ACC112 (cell line): ENCODE measurements around the gene OSBPL7.

Experiments
- H2AFZ ChIP-seq: fragments of 200-600 bp; sonication (generic); one replicate; pipeline ENCODE4 v1.6.0; 2017; ENCODE audit warnings: antibody characterized with exemption, low read length; ENCODE audit not compliant: unreplicated experiment
- H3K27ac ChIP-seq: fragments of 200-600 bp; sonication (generic); 2 replicates; pipeline ENCODE4 v1.5.1; 2014; ENCODE audit warnings: low read depth, mild to moderate bottlenecking, antibody characterized with exemption, low read length, moderate library complexity
- H3K27me3 ChIP-seq: fragments of 200-600 bp; sonication (generic); 2 replicates; pipeline ENCODE4 v1.6.1; 2014; ENCODE audit warnings: mild to moderate bottlenecking, antibody characterized with exemption, low read length, moderate library complexity, mixed read lengths; ENCODE audit not compliant: insufficient read depth
- H3K36me3 ChIP-seq: fragments of 200-600 bp; sonication (generic); 2 replicates; pipeline ENCODE4 v1.6.1; 2016; ENCODE audit warnings: mild to moderate bottlenecking, antibody characterized with exemption, low read length, moderate library complexity, mixed read lengths; ENCODE audit not compliant: insufficient read depth
- H3K4me1 ChIP-seq: fragments of 200-600 bp; sonication (generic); one replicate; pipeline ENCODE4 v1.6.1; 2016; ENCODE audit warnings: low read length, mixed read lengths; ENCODE audit not compliant: insufficient read depth, unreplicated experiment, control insufficient read depth
- H3K4me3 ChIP-seq: fragments of 200-600 bp; sonication (generic); 2 replicates; pipeline ENCODE4 v1.5.1; 2014; ENCODE audit warnings: mild to moderate bottlenecking, low read depth, low read length
- H3K79me2 ChIP-seq: fragments of 200-600 bp; sonication (generic); one replicate; pipeline ENCODE4 v1.6.0; 2016; ENCODE audit warnings: low read length; ENCODE audit not compliant: control insufficient read depth, unreplicated experiment, insufficient read depth

OSBPL7 gene, protein sequence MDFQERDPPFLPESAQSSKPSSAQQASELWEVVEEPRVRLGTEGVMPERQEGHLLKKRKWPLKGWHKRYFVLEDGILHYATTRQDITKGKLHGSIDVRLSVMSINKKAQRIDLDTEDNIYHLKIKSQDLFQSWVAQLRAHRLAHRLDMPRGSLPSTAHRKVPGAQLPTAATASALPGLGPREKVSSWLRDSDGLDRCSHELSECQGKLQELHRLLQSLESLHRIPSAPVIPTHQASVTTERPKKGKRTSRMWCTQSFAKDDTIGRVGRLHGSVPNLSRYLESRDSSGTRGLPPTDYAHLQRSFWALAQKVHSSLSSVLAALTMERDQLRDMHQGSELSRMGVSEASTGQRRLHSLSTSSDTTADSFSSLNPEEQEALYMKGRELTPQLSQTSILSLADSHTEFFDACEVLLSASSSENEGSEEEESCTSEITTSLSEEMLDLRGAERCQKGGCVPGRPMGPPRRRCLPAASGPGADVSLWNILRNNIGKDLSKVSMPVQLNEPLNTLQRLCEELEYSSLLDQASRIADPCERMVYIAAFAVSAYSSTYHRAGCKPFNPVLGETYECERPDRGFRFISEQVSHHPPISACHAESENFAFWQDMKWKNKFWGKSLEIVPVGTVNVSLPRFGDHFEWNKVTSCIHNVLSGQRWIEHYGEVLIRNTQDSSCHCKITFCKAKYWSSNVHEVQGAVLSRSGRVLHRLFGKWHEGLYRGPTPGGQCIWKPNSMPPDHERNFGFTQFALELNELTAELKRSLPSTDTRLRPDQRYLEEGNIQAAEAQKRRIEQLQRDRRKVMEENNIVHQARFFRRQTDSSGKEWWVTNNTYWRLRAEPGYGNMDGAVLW

DNA sequence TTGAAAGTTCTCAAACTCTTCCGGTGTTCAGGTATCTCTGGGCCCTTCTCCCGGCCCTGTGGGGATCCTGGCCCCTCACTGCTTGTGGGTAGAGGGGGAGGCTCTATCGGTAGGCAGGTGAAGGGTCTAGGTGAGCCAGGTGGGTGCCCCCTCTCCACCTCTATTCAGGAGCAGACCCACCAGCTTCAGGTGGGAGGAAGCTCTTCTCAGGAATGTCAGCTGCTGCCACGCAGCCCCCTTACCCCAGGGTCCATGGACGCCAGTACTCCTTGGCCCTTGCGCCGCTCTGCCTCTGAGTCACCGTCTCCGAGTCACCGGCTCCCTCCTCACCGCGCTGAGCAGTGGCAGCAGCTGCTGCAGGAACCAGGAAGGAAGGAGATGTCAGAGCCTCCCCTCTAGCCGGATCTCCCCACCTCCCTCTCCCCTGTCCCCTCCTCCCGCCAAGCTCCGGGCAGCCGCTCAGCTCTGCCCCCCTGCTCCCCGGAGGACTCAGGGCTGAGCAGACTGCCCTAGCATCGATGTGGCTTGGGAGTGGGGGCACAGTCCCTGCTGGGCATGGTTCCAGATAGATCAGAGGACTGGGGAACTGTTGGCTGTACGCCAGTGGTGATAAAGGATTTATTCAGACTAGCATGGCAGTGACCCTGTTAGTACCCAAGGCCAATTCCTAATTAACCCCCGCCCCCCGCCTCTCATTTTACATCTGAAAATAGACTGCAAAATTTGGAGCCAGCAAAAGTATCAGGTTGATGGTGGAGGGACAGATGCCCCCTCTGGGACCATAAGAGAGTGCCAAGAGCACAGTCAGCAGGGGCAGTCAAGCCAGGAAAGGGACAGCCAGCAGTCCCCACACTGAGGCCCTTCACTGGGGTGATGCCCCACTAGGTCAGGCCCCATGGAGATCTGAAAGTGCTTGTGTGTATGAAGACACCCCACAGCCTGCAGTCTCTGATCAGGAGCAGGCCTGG is at the start of gene OSBPL7:
OSBPL7 (minus strand) TSS at position 371 of the 968 bp plus-strand sequence. CDS start 1,516 bp downstream, outside the sequence.
- Histone ChIP-seq H3K27ac (no peak within 1 kb of the TSS), H3K27me3 (no peaks in the 10 kb centered on the region), H3K4me3 (peak within 1 kb of the TSS; percentile 78), H3K79me2 (no peaks in the 10 kb centered on the region), H2AFZ (peak within 1 kb of the TSS; percentile 27), H3K36me3 (peaks cover 8% of the 10 kb centered on the region; the same call in 1 of the 2 replicates), H3K4me1 (peaks cover 15% of the 10 kb centered on the region)

DNA sequence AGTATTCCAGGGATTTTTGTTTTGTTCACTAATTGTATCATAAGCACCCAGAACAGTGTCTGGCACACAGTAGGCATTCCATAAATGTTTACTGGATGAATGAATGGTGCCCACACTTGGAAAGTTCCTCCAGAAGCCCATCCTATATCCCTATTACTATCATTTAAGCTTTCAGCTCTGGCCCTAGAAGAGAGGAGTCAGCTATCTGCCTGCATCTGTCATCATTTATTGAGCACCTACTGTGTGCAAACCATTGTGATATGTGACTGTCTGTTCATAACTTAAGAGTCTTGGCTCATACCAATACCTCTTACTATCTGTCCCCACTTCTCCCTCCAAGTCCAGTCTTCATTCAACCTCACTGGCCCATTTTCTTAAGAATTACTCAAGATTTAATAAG is 49.5 kb upstream of the OSBPL7 start:
- Histone ChIP-seq H3K4me1 (peaks cover 3% of the 10 kb centered on the region), H3K36me3 (no peaks in the 10 kb centered on the region), H3K79me2 (no peaks in the 10 kb centered on the region), H2AFZ (no peak overlapping the region), H3K27ac (no peak overlapping the region), H3K27me3 (peaks cover 62% of the 10 kb centered on the region), H3K4me3 (no peak overlapping the region)

DNA sequence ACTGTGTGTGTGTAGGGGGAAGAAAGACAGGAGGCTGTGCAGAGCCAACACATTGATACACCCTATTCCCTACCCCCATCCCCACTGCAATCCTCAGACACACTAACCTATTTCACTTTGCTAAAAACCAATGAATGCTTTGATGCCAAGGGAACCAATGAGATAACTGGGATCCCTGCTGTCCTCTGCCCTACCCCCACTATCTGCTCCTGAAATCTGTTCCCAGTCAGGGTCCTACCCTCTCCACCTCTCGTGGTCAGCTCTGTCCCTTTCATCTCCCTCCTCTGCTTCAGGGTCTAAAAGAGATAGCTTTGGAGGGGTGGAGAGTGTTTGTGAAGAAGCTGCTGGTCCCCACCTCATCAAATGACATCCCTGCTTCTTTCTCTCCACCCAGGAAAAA is 48.5 kb upstream of the OSBPL7 start:
- Histone ChIP-seq H3K4me3 (no peak overlapping the region), H3K4me1 (no peaks in the 10 kb centered on the region), H3K79me2 (no peaks in the 10 kb centered on the region), H3K27me3 (peaks cover 62% of the 10 kb centered on the region), H3K27ac (no peak overlapping the region), H2AFZ (no peak overlapping the region), H3K36me3 (no peaks in the 10 kb centered on the region)

DNA sequence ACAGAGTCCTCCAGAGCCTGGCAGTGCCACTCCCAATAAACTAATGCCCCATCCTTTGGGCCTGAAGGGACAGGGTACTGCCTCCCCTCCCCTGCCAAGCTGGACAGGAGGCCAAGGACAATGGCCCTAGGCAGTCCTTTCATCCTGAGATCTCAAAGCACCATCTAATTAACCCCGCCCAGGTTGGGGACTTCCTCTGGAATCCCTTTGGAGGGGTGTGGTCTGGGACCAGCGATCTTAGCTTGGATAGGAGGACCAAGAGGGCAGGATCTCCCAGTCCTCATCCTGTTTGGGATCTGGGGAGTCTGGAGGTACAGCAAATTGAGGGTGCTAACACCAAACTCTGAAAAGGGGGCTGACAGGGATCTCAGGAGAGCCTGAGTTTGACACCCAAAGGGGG is 47.5 kb upstream of the OSBPL7 start:
- Histone ChIP-seq H3K36me3 (no peaks in the 10 kb centered on the region), H3K4me1 (no peaks in the 10 kb centered on the region), H3K27ac (no peak overlapping the region), H3K4me3 (no peak overlapping the region), H3K27me3 (peaks cover 56% of the 10 kb centered on the region), H2AFZ (no peak overlapping the region), H3K79me2 (no peaks in the 10 kb centered on the region)

DNA sequence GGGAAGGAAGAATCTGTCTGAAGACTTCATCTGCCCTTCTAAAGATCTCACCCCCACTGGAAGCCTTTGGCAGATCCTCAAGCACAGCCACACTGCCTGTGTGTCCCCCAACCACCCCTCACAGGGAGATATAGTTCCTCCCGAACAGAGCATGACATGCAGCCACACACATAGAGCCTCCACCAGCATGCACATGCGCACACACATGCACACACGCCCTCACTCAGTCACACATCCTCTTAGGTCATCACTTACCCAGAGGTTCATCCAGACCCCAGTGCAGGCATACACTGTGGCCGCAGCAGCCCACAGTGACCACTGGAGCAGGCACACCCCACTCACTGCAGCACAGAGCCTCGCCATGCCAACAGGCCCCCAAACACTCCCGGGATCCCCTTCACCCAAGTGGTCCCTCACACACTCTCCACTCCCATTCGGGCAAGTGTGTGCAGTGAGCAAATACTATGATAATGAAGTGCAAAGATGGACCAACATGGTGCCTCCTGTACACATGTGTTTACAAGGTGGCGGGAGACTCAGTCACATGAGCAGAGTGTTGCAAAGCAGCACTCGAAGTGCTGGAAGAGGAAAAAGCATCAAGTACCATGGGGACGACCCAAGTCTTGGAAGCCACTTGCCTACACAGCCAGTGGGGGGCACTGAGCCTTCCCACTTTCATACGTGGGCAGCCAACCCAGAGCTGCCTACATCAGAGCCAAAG is 46.4 kb upstream of the OSBPL7 start:
- H3K36me3 ChIP-seq = no peaks in the 10 kb centered on the region
- H3K79me2 ChIP-seq = no peaks in the 10 kb centered on the region
- peaks cover 4% of the 10 kb centered on the region for H3K4me1 ChIP-seq
- no peak overlapping the region for H3K27ac ChIP-seq
- H3K27me3 ChIP-seq = peaks cover 45% of the 10 kb centered on the region
- no peak overlapping the region for H3K4me3 ChIP-seq
- no peak overlapping the region for H2AFZ ChIP-seq

DNA sequence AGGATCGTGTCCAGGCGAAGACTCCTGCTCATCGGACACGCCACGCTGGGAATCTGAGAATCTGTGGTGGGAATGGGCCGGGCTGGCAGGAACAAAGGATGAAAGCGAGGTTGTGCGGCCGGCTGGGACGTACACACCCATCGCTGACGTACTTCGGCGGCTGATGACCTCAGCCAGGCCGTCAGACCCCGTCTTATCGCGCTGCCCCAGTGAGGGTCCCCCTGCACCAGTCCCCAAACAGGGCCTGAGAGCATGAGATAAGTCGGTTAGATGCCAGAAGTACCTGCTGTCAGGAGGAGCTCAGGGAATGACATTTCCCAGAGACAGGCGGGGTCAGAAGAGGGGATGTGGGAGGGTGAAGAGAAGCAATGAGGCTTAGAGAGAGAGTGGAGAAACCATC is 45.3 kb upstream of the OSBPL7 start:
- no peak overlapping the region for H2AFZ ChIP-seq
- no peak overlapping the region for H3K4me3 ChIP-seq
- no peaks in the 10 kb centered on the region for H3K36me3 ChIP-seq
- H3K27me3 ChIP-seq = peaks cover 35% of the 10 kb centered on the region
- peaks cover 11% of the 10 kb centered on the region for H3K4me1 ChIP-seq
- H3K27ac ChIP-seq = no peak overlapping the region
- no peaks in the 10 kb centered on the region for H3K79me2 ChIP-seq

DNA sequence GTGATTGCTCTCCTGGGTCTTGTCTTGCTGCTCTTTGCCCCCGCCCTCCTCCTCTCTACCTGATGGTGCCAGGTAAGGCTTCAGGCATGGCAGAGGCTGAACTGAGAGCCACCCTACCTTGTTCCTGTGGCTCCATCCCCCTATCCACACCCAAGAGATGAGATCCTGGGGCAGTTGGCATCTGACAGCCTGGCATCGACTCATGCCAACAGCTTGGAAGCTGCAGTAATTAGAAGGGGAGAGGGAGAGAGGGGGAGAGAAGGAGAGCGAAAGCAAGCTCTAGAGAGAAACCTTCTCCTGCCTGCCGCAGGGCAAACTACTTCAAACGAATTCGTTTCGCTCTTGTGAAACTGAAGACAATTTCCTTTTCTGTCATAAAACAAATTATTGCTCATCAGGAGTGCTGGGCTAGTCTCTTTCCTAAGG is 43.2 kb upstream of the OSBPL7 start:
- H3K27ac ChIP-seq = no peak overlapping the region
- no peak overlapping the region for H2AFZ ChIP-seq
- no peak overlapping the region for H3K4me3 ChIP-seq
- no peaks in the 10 kb centered on the region for H3K79me2 ChIP-seq
- peaks cover 15% of the 10 kb centered on the region for H3K27me3 ChIP-seq
- H3K36me3 ChIP-seq = no peaks in the 10 kb centered on the region
- H3K4me1 ChIP-seq = peaks cover 11% of the 10 kb centered on the region

DNA sequence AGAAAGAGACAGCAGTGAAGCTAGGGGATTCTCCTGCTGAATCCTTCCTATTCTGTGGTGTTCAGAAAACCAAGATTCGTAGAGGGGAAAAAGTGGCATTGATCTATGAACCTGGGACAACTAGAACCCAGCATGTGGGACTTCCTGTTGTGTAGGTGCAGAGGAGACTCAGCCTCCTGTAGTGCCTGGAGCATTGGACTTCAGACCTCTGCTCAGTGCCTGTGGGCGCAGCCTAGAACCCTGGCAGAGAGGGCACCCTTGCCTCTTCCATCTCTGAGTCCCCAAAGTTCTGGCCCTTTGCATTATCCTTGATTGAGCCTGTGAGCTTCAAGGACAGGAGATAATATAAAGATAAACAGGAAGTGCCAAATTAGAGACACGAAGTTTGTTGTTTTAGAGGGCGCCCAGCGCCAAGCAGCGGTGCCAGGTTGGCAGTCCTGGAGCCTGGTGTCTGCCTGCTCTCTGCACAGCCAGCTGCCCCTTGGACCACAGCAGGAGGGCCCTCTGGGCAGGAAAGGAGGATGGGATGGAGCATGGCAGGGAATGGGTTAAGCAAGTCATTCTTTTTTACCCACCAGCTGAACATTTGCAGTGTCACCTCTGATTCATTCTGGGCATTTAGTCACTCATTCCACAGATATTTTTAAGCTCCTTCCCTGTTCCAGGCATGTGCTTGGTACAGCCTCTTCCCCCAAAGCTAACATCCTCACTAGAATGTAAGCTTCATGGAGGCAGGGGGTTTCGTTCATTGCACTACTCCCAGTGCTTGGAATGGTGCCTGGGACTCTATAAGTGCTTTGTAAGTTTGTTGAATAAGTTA is 41.2 kb upstream of the OSBPL7 start:
- peak overlapping the region; percentile 77 for H2AFZ ChIP-seq
- H3K27ac ChIP-seq = peak overlapping the region; percentile 53
- no peaks in the 10 kb centered on the region for H3K79me2 ChIP-seq
- H3K27me3 ChIP-seq = no peaks in the 10 kb centered on the region
- H3K4me3 ChIP-seq = 0 out of 2 replicates have a peak overlapping the region, but pooled peaks have one; percentile 5
- H3K4me1 ChIP-seq = peaks cover 11% of the 10 kb centered on the region
- H3K36me3 ChIP-seq = no peaks in the 10 kb centered on the region

DNA sequence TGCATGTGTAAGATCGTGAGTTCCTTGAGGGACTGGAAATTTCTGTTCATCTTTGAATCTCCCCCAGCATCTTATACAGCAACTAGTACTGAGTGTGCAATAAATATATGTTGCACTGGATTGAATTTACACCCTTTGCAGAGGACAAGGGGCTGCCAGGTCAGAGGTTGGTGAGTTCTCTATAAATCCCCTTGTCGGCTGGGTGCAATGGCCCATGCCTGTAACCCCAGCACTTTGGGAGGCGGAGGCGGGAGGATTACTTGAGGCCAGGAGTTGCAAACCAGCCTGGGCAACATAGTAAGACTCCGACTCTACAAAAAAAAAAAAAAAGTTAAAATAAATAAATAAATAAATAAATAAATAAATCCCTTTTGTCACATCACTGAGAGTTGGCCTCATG is 38.8 kb upstream of the OSBPL7 start:
- Histone ChIP-seq H3K4me1 (peaks cover 11% of the 10 kb centered on the region), H2AFZ (no peak overlapping the region), H3K79me2 (no peaks in the 10 kb centered on the region)

More for the DNA sequence above, 38.8 kb upstream of the OSBPL7 start:
- no peaks in the 10 kb centered on the region for H3K36me3 ChIP-seq
- H3K27ac ChIP-seq = no peak overlapping the region
- no peak overlapping the region for H3K4me3 ChIP-seq
- H3K27me3 ChIP-seq = peaks cover 17% of the 10 kb centered on the region
